OCI-LY3 (cell line): ENCODE data around the gene BOD1L1.
A peak's percentile ranks its signal among the peaks of the same experiment; 100 is the strongest.

Source experiments
- H2AFZ ChIP-seq: fragments of 200-600, 300-600 bp; shearing (Covaris generic); 2 replicates; pipeline ENCODE4 v1.6.0; 2014; ENCODE audit warnings: antibody characterized with exemption, low read depth, low read length
- H3K27ac ChIP-seq: fragments of 200-600, 300-600 bp; sonication (generic); 2 replicates; pipeline ENCODE4 v1.5.1; 2014; ENCODE audit warnings: mild to moderate bottlenecking, low read length, moderate library complexity, mixed read lengths
- H3K27me3 ChIP-seq: fragments of 200-600, 300-600 bp; sonication (generic); 2 replicates; pipeline ENCODE4 v1.6.1; 2014; ENCODE audit warnings: low read depth, low read length, mixed read lengths
- H3K36me3 ChIP-seq: fragments of 200-600, 300-600 bp; sonication (generic); replicated peaks from 2 replicates; pipeline ENCODE3; 2014; ENCODE audit warnings: low read depth, low read length, mixed read lengths
- H3K4me1 ChIP-seq: fragments of 300-600, 200-600 bp; sonication (generic); 2 replicates; pipeline ENCODE4 v1.6.1; 2014; ENCODE audit warnings: low read length, mixed read lengths
- H3K4me2 ChIP-seq: fragments of 200-600, 300-600 bp; sonication (generic); 2 replicates; pipeline ENCODE4 v1.6.1; 2014; ENCODE audit warnings: low read length, mixed read lengths
- H3K4me3 ChIP-seq: fragments of 300-600, 200-600 bp; sonication (generic); 2 replicates; pipeline ENCODE4 v1.5.1; 2014; ENCODE audit warnings: antibody characterized with exemption, mild to moderate bottlenecking, low read length, moderate library complexity
- H3K79me2 ChIP-seq: fragments of 300-600, 200-600 bp; shearing (Covaris generic); 2 replicates; pipeline ENCODE4 v1.6.1; 2014; ENCODE audit warnings: mild to moderate bottlenecking, low read length, mixed read lengths
- H3K9ac ChIP-seq: fragments of 300-600, 200-600 bp; shearing (Covaris generic); 2 replicates; pipeline ENCODE4 v1.6.0; 2014; ENCODE audit warnings: mild to moderate bottlenecking, low read length, moderate library complexity
- H3K9me3 ChIP-seq: fragments of 200-600, 300-600 bp; shearing (Covaris generic); 2 replicates; pipeline ENCODE4 v1.6.1; 2014; ENCODE audit warnings: low read length, mixed read lengths; ENCODE audit not compliant: insufficient read depth
- H4K20me1 ChIP-seq: fragments of 200-600, 300-600 bp; sonication (generic); 2 replicates; pipeline ENCODE4 v1.6.1; 2016; ENCODE audit warnings: low read length, mixed read lengths; ENCODE audit not compliant: insufficient read depth
- EZH2phosphoT487 ChIP-seq: fragments of 200-600 bp; shearing (Covaris generic); IDR thresholded peaks from 2 replicates; pipeline ENCODE4 v1.6.1; 2018; ENCODE audit warnings: antibody characterized with exemption, mixed run types, low read depth
- TF ChIP-seq, protein P1 (sequence below): fragments of 200-600, 300-600 bp; sonication (generic); IDR thresholded peaks from 2 replicates; pipeline ENCODE4 v1.5.1; 2014; ENCODE audit warnings: antibody characterized with exemption, low read length, low read depth

The BOD1L1 gene

GRCh38 chr4:13546941-13547484 is 80.5 kb downstream of the BOD1L1 start:
- no peak for TF ChIP-seq EZH2phosphoT487
- TF ChIP-seq, protein P1, sequence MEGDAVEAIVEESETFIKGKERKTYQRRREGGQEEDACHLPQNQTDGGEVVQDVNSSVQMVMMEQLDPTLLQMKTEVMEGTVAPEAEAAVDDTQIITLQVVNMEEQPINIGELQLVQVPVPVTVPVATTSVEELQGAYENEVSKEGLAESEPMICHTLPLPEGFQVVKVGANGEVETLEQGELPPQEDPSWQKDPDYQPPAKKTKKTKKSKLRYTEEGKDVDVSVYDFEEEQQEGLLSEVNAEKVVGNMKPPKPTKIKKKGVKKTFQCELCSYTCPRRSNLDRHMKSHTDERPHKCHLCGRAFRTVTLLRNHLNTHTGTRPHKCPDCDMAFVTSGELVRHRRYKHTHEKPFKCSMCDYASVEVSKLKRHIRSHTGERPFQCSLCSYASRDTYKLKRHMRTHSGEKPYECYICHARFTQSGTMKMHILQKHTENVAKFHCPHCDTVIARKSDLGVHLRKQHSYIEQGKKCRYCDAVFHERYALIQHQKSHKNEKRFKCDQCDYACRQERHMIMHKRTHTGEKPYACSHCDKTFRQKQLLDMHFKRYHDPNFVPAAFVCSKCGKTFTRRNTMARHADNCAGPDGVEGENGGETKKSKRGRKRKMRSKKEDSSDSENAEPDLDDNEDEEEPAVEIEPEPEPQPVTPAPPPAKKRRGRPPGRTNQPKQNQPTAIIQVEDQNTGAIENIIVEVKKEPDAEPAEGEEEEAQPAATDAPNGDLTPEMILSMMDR, result no peak
- H4K20me1 ChIP-seq, result no peaks in the 10 kb centered on the region
- H3K9ac ChIP-seq, result peak overlapping the region; percentile 89
- no peaks in the 10 kb centered on the region for H3K79me2 ChIP-seq
- no peaks in the 10 kb centered on the region for H3K27me3 ChIP-seq
- H3K4me2 ChIP-seq, result peak overlapping the region; percentile 94
- H3K36me3 ChIP-seq, result peaks cover 11% of the 10 kb centered on the region
- H2AFZ ChIP-seq, result peak overlapping the region; percentile 88
- peak overlapping the region; percentile 60 for H3K27ac ChIP-seq
- peak overlapping the region; percentile 95 for H3K4me3 ChIP-seq
- peaks cover 10% of the 10 kb centered on the region for H3K9me3 ChIP-seq
- peaks cover 18% of the 10 kb centered on the region for H3K4me1 ChIP-seq

DNA sequence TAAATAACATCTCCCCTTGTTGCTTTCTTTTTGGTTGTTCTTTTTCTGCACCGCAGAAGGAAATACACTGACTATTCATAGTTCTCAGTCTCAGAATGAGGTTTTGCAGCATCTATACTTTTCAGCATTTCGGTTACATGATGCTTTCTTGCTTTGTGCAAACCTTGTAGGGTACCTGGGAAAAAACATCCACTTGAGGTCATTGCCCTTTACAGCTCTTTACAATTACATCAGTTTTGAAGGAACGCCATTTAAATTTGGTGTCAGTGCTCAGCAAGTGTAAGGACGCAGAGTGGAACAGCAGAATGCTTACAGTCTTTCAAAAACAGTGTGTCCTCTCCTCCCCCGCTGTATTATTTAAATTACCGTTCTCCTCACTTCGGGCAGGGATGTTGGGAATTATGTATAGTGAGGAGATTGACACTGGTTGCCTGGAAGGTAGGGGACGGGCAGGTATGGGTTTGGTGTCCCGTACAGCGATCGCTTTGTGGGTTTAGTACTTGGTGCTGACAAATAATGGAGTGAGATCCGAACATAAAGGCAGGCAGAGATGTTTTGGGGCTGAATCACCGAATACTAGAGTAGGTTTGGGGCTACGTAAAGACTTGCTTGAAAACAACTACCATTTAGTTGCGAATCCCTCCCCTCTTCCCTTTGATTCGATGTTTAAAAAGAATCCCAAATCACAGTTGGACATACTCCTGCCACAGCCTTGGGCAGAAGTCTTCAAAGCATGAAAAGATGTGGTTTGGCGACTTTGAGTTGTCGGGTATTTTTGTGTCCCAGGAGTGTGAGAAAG is 81.2 kb downstream of the BOD1L1 start:
- H3K79me2 ChIP-seq, result no peaks in the 10 kb centered on the region
- H3K9ac ChIP-seq, result no peak overlapping the region
- peaks cover 18% of the 10 kb centered on the region for H3K4me1 ChIP-seq
- H3K4me2 ChIP-seq, result peak overlapping the region; percentile 94
- peaks cover 10% of the 10 kb centered on the region for H3K9me3 ChIP-seq
- H3K4me3 ChIP-seq, result peak overlapping the region; percentile 95
- TF ChIP-seq EZH2phosphoT487, result no peak
- no peak overlapping the region for H3K27ac ChIP-seq
- H3K36me3 ChIP-seq, result peaks cover 11% of the 10 kb centered on the region
- H3K27me3 ChIP-seq, result no peaks in the 10 kb centered on the region
- no peaks in the 10 kb centered on the region for H4K20me1 ChIP-seq
- no peak overlapping the region; the same call in 1 of the 2 replicates for H2AFZ ChIP-seq

GRCh38 chr4:13545394-13545808 is 82.1 kb downstream of the BOD1L1 start:
- Histone ChIP-seq H4K20me1 (no peaks in the 10 kb centered on the region), H3K27me3 (no peaks in the 10 kb centered on the region), H3K36me3 (peaks cover 11% of the 10 kb centered on the region), H2AFZ (no peak overlapping the region), H3K4me1 (peaks cover 18% of the 10 kb centered on the region), H3K27ac (no peak overlapping the region), H3K4me3 (no peak overlapping the region), H3K79me2 (no peaks in the 10 kb centered on the region), H3K9ac (no peak overlapping the region), H3K9me3 (peaks cover 10% of the 10 kb centered on the region), H3K4me2 (no peak overlapping the region)
- TF ChIP-seq, protein P1, result no peak
- no peak for TF ChIP-seq EZH2phosphoT487

- TF ChIP-seq EZH2phosphoT487, result no peak
- Histone ChIP-seq H3K4me3 (no peak overlapping the region), H3K27me3 (no peaks in the 10 kb centered on the region), H3K9ac (no peak overlapping the region), H3K9me3 (peaks cover 10% of the 10 kb centered on the region), H3K27ac (no peak overlapping the region), H3K36me3 (peaks cover 11% of the 10 kb centered on the region), H3K4me2 (no peak overlapping the region), H2AFZ (no peak overlapping the region), H4K20me1 (no peaks in the 10 kb centered on the region), H3K4me1 (peaks cover 15% of the 10 kb centered on the region), H3K79me2 (no peaks in the 10 kb centered on the region)
Measured at GRCh38 chr4:13544606-13545393, 82.7 kb downstream of the BOD1L1 start.
